Adipose tissue (tissue), 3 donors: ENCODE results near the gene PEPD. TPM values are rescaled to one million over a fixed set of nuclear protein-coding genes. Genes with fewer than 3 reads are reported as not detected.

Source experiments
- H3K27ac ChIP-seq: one replicate; pipeline ENCODE4 v1.5.1; 2013; ENCODE audit warnings: low read depth, low read length
- WGBS, 3 donors: extraction: QIAGEN DNeasy Blood & Tissue Kit; methylation state at CpG; one replicate each; pipeline ENCODE4 v1.1.7; 2013; 5-methylcytosine and 5-hydroxymethylcytosine counted together
- polyA plus RNA-seq, 3 donors: library from polyadenylated mRNA; stranded (reverse); fragments of 200-250 nt; gene quantifications; one replicate each; pipeline ENCODE4 v1.2.3, GENCODE V29; 2013
- donor health status: healthy with polysubstance abuse.
- donor health status: Bipolar disorder and iron deficiency.
- donor health status: healthy.

Gene PEPD
- polyA plus RNA-seq, 3 donors, result 23.5 to 129 (median 79.8) TPM

GRCh38 chr19:33519416-33519815 lies 2.2 kb downstream of the PEPD start:
- H3K27ac ChIP-seq, result no peak overlapping the region
- WGBS, 3 donors, result 69 to 85% (median 69%) methylated on average over 6 of the region's 6 CpGs

GRCh38 chr19:33518541-33518940 lies 3.0 kb downstream of the PEPD start:
- WGBS, 3 donors, result 64 to 78% (median 66%) methylated on average over 5 of the region's 5 CpGs
- H3K27ac ChIP-seq, result no peak overlapping the region

GRCh38 chr19:33517922-33518321 lies 3.7 kb downstream of the PEPD start:
- 86 to 95% (median 91%) methylated on average over 9 of the region's 9 CpGs for WGBS, 3 donors
- H3K27ac ChIP-seq, result no peak overlapping the region

DNA sequence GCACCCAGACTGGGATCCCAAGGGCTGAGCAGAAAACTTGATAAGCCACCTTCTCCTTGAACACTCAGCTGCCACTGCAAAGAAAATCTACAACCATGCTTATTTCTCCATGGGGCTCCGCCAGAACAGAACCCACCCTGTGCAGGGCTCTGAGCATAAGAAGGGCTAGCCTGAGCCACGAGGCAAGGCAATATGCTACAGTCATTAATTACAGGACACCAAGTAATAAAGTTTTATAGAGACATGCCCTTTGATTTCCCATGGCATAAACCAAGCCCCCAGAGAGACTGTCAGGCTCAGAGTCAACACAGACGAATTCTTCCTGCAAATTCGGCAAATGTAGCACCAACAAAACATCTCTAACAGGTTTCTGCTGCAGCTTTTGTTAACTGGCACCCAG lies 5.7 kb downstream of the PEPD start:
- 65 to 76% (median 74%) methylated on average over 4 of the region's 4 CpGs for WGBS, 3 donors

GRCh38 chr19:33514885-33515551 lies 6.6 kb downstream of the PEPD start:
- H3K27ac ChIP-seq, result no peak overlapping the region
- 69 to 73% (median 70%) methylated on average over 25 of the region's 25 CpGs for WGBS, 3 donors

More for the DNA sequence above, 5.7 kb downstream of the PEPD start:
- H3K27ac ChIP-seq, result no peak overlapping the region

- no peak overlapping the region for H3K27ac ChIP-seq
- WGBS, 3 donors, result 85 to 92% (median 87%) methylated on average over 9 of the region's 9 CpGs
Measured at GRCh38 chr19:33513424-33513823, 8.2 kb downstream of the PEPD start.

- H3K27ac ChIP-seq, result no peak overlapping the region
- WGBS, 3 donors, result 90 to 93% (median 93%) methylated on average over 23 of the region's 23 CpGs
Measured at GRCh38 chr19:33512580-33513137, 8.9 kb downstream of the PEPD start.

- no peak overlapping the region for H3K27ac ChIP-seq
- 91 to 97% (median 95%) methylated on average over 3 of the region's 3 CpGs for WGBS, 3 donors
Measured at GRCh38 chr19:33512021-33512420, 9.6 kb downstream of the PEPD start.

GRCh38 chr19:33511346-33511745 lies 10.2 kb downstream of the PEPD start:
- WGBS, 3 donors, result 89 to 94% (median 91%) methylated on average over 13 of the region's 13 CpGs
- no peak overlapping the region for H3K27ac ChIP-seq

GRCh38 chr19:33510462-33511194 lies 11.0 kb downstream of the PEPD start:
- no peak overlapping the region for H3K27ac ChIP-seq
- 87 to 92% (median 91%) methylated on average over 11 of the region's 11 CpGs for WGBS, 3 donors

DNA sequence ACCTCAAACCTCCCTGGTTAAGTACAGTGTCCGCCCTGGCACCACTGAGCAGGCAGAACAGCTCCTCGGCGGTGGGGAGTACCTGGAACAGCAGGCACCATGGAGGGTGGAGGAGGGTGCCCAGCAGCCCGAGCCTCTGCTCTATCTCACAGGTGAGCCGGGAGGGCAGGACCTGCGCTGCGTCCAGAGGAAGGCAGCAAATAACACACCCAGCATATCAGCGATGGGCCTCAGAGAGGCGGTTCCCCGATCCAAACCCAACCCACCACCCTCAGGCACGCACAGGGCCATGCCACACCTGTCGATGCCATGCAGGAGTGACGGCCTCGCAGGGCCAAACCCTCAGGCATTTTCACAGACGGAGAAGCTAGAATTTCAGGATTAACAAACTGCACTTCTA lies 11.8 kb downstream of the PEPD start:
- 85 to 94% (median 90%) methylated on average over 15 of the region's 15 CpGs for WGBS, 3 donors
- H3K27ac ChIP-seq, result no peak overlapping the region

DNA sequence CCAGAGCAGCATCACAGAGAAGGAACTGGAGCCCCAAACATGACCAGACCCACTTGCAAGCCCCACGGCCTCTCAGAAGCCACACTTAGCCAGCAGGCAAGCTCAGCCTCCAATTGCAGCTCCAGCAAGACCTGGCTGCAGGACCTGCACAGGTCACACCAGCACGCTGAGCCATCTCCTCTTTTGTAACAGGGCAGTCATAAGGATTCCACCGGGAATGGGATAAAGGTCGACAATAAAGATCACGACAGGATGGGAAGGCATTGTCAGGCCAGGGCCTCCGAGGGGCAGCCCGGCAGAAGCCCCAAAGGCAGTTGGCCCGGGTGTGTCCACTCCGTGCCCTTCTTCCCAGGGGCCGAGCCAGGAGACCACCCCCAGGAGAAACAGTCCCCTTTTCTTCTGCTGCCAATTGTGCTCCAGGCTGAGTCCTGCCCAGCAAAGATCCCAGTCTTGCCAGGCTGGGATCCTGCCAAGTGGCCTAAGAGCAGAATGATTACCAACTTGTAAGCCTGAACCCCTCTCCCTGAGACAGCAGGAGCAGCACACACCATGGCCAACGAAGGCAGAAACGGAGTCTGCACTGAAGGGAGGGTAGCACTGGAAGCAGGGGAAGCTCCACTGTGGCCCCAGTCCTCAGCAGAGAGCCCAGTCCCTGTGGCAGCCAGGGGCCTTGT lies 12.5 kb downstream of the PEPD start:
- WGBS, 3 donors, result 81 to 85% (median 84%) methylated on average over 12 of the region's 12 CpGs
- no peak overlapping the region for H3K27ac ChIP-seq

GRCh38 chr19:33508431-33508830 lies 13.2 kb downstream of the PEPD start:
- no peak overlapping the region for H3K27ac ChIP-seq
- WGBS, 3 donors, result 84 to 91% (median 87%) methylated on average over 12 of the region's 12 CpGs

DNA sequence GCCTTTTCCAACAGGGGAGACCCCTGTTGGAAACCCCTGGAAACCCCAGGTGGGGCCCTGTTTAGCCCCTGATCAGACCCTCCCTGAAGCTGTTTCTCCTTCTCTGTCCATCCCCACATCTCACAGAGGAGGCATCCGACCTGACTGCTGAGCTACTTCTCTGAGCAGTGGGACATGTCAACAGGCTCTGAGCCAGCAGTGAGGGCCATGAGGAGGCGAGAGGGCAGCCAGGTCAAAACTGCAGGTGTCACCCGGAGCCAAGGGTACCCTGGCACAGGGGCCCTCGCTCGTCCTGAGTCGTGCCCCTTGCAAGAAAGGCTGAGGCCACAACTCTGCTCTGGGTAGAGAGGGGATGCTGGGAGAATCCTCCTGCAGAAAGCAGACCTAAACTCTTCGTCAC lies 13.6 kb downstream of the PEPD start:
- WGBS, 3 donors, result 83 to 84% (median 83%) methylated on average over 7 of the region's 7 CpGs

DNA sequence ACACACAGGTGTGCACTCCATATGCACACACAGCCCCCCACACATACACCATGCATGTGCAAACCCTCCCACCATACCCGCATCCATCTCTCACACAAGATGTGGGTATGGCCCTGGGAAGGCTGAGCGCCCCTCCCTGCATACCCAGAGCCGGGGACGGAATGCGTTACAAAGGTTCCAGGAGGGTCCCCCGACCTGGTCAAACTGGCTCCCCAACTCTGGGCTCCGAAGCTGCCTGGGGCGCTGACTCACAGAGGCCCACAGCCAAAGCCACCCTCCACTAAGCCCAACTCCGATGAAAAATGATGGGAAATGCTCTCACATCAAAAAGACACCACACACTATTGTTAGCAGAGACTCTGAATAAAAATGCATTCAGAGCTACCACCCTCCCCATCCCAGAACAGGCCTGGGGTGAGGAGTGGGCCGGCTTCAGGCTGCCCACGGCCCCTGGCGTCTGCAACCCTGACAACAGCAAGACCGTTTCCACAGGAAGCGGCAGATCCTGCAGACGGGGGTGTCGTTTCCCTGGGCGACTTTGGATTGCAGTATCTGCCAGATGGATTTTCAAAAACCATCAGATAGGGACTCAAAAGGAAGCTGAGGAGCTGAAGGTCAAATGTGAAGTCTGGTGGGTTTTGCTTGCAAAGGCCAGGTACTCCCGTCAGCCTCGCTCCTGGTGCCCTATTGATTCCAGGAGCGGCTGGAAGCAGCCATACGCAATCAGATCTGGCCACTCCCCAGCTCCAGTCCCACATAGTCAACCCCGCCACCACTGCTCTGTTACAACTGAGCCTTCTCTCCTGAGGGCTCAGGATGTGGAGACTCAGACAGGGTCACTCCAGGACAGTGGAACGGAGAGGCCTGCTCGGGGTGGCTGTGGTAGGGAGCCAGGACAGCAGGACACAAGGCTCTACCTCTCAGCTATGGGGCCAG lies 14.3 kb downstream of the PEPD start:
- no peak overlapping the region for H3K27ac ChIP-seq
- WGBS, 3 donors, result 64 to 70% (median 68%) methylated on average over 24 of the region's 24 CpGs

More for the DNA sequence above, 13.6 kb downstream of the PEPD start:
- no peak overlapping the region for H3K27ac ChIP-seq

DNA sequence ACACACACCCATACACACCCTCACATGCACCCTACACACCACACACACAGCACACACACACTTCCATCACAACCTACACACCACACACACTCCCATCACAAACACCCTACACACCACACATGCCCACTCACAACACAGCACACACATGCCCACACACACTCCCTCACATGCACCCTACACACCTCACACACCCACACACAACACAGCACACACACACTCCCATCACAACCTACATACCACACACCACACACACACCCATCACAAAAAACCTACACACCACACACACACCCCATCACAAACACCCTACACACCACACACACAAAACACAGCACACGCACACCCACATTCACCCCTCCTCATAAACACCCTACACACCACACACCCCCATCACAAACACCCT lies 15.1 kb downstream of the PEPD start:
- no peak overlapping the region for H3K27ac ChIP-seq
- WGBS, 3 donors, result 89 to 97% (median 94%) methylated on average over 1 of the region's 1 CpG

GRCh38 chr19:33505823-33506222 lies 15.8 kb downstream of the PEPD start:
- no peak overlapping the region for H3K27ac ChIP-seq
- 94 to 100% (median 98%) methylated on average over 1 of the region's 1 CpG for WGBS, 3 donors

DNA sequence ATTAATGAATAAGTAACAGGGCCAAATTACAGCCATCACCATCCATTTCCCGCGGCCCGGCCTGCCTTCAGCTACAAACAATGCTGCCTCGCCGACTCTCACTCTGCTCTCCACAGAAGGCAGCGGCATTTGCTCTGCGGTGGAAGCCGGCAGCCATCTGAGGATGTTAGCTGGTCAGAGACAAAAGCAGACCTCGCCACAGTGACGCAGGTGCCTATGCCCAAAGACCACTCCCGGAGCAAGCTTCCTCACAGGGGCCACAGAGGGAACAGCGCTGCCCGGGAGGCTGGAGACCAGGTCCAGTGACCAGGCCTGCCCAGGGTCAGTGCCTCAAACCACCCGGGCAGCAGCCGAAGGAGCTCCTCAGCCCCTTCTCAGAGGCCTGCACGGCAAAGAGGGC lies 16.4 kb downstream of the PEPD start:
- 82 to 92% (median 86%) methylated on average over 16 of the region's 16 CpGs for WGBS, 3 donors
- H3K27ac ChIP-seq, result no peak overlapping the region
